ENCODE results near the gene EBF4.

- TF ChIP-seq ELF1 (IDR thresholded peaks at IDR 0.05; ENCODE audit: borderline replicate concordance, low read depth) (no peak), EZH2 (IDR thresholded peaks at IDR 0.05) (no peak), EGR1 (IDR thresholded peaks at IDR 0.05; ENCODE audit: low read depth) (no peak), CEBPB (IDR thresholded peaks at IDR 0.05; ENCODE audit: low read depth) (no peak), POLR2A (IDR thresholded peaks at IDR 0.05; ENCODE audit: borderline replicate concordance, extremely low read depth, insufficient read depth, insufficient read length) (no peak), ZNF274 (IDR thresholded peaks at IDR 0.05; ENCODE audit: low read depth, low read length) (no peak), CTCF (IDR thresholded peaks at IDR 0.05 in 2 of 3, conservative IDR thresholded peaks at IDR 0.05 in 1 of 3; ENCODE audit: borderline replicate concordance in 1 of 3, insufficient read depth in 1 of 3, low read depth in 2 of 3, low read length in 2 of 3) (no peak), POLR2AphosphoS5 (IDR thresholded peaks at IDR 0.05; ENCODE audit: low read depth, low read length) (no peak; the same call in 1 of the 2 replicates)
Measured at GRCh38 chr20:2652724-2653555, 39.6 kb upstream of the EBF4 start.
